NCI-H774 (cell line): ENCODE measurements around the gene KHSRP.

ENCODE experiments used
- DNase-seq: peaks from one replicate; lab custom pipeline; 2025; lab: John Stamatoyannopoulos, UW

The KHSRP gene

DNA sequence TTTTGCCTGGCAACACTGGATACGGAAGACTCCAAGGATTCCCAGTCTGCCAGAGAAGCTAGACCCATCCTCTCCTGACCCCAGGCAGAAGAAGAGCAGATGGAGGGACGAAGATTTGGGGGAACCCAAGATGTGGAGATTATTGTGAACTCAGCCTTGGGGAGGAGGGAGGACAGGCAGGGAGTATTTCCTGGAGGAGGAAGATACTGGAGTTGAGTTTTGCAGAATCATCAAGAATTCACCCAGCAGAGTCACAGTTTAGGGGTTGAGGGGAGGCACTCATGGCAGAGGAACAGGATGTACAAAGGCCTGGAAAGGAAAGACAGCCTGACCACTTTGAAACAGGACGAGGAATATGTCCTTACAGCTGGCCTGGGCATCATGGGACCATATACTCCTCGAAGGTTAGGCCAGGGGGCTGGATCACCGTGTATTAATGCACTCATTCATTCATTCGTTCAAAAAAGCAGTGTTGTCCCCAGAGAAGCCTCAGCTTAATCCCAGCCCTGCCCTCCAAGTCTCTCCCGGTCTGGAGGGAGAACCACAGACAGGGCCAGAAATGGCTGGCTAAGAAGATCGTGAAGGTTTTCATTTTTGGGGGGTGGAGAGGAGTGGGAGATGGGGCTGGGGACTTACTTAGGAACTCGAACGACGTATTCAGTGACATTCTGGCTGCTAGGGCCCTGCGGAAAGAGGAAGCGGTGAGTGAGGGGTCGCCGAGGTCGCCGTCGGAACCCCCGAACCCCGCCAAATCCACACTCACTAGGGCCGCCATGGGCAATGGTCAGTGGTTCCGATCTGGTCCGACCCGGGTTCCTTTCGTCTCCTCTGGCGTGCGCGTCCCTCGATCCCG is 32.2 kb downstream of the KHSRP start:
- DNase-seq: no peak

DNA sequence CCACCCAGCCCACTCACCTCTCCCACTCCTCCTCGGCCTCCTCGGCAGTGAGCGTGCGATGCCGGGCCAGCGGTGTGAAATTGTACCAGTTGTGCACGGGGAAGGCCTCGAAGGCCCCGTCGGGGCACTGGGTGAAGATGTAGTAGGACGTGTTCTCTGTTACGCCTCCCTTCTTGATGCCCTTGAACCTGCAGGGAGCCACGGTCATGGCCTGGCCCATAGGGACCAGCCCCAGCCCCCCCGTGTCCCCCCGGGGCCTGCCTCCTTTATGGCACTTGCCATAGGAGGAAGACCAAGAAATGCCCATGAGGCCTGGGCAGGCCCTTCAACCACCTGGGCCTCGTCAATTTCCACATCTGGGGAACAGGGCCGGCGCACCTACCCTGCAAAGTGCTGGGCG is 37.2 kb downstream of the KHSRP start:
- DNase-seq: no peak

DNA sequence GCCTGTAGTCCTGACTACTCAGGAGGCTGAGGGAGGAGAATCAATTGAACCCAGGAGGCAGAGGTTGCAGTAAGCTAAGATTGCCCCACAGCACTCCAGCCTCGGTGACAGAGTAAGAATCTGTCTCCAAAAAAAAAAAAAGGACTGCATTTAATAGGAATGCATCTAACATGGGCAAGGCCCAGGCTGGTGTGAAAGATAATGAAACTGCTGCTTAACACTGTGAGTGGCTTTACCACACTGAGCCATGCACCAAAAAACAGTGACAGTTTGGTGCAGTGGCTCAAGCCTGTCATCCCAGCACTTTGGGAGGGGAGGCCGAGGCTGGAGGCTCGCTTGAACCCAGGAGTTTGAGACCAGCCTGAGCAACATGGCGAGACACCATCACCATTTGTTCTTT is 40.2 kb downstream of the KHSRP start:
- no peak for DNase-seq

DNA sequence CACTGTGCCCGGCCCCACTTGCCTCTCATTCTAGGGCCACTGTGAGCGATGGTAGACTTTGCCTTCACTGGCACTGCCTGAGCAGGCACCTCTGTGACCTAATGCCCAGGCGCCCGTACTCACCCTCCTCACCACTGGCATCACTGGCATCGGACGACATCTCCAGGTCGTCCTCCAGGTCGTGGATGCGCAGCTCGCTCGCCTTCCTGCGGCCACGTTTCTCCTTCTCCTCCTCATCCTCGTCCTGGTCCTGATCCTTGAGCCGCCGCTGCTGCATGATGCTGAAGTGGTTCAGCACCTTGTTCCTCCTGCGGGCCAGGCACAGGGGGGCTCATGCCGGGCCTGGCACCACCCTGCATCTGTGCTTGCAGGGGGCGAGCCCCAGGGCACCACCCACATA is 41.4 kb downstream of the KHSRP start:
- DNase-seq: no peak

DNA sequence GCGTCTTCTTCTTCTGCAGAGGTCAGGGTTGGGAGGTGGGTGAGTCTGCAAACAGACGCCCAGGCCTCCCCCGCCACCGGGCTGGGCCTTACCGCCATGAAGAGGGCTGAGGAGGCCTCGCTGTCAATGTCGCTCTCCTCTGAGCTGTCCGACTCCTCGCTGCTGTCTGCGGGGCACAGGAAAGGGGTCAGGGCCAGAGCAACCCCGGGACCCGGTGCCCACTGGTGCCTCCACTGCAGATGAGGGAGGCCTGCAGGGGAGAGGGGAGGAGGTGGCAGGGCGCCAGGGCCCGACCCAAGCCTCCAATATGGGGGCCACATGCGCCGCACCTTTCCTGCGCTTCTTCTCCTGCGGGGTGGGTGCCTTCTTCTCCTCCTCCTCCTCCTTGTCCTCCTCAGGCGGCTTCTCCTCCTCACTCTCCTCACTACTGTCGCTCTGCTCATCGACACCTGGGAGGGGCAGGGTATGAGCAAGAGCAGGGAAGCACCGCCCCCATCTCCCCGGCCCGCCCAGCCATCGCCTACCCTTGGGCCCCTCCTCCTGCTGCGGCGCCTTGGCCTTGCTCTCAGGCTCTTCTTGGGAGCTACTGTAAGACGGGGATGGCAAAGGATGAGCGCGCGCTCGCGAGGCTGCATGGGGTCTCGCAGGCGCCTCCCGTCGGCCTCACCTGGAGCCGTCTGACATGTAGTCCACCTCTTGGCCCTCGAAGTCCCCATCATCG is 43.4 kb downstream of the KHSRP start:
- DNase-seq: no peak

DNA sequence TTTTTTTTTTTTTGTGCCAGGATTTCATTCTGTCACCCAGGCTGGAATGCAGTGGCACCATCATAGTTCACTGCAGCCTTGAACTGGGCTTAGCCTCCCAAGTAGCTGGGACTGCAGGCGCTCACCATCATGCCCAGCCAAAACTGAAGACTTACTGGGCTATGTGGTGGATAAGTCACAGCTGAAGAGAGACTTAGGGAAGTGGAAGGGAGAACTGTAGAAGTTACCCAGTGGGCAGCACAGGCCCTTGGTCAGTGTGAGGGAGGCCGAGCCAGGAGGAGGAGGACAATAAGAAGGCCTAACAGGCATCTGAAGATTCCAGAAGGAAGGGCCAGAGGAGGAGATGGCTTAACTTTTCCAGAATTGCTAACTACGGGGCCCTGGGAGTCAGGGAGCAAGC is 44.9 kb downstream of the KHSRP start:
- no peak for DNase-seq

DNA sequence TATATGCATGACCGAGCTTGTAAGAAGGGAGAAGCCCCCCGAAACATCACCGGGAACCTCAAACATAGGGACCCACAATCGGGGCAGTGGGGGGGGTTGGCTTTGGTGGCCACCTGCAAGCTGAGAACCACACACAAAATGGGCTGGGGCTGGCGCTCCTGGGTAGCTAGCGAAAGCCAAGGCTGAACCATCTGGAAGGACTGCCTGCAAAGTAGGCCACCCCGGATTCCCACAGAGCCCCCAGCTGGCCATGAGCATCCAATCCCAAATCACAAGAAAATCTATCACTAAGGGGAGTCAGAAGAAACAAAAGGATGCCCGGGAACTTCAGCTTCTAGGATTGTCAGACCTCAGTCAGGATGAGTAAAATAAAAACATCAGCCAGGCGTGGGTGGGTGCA is 46.1 kb downstream of the KHSRP start:
- DNase-seq: no peak

DNA sequence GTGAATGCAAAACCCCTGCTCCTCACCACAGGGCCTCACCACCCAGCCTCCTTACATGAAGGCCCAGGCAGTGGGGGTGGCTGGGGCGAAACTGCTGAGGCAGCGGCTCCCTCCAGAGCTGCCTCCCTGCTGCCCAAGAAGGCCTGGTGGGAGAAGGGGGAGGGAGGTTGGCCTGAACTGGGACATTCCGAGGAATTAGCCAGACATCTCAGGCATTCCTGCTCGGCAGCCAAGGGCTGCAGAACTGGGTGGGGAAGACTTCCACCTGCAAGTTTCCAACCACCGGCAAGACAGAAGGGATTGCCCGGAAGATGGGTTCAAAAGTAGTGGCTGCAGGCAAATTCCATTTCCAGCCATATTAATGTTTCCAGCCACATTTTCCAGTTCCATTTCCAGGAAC is 46.6 kb downstream of the KHSRP start:
- no peak for DNase-seq

DNA sequence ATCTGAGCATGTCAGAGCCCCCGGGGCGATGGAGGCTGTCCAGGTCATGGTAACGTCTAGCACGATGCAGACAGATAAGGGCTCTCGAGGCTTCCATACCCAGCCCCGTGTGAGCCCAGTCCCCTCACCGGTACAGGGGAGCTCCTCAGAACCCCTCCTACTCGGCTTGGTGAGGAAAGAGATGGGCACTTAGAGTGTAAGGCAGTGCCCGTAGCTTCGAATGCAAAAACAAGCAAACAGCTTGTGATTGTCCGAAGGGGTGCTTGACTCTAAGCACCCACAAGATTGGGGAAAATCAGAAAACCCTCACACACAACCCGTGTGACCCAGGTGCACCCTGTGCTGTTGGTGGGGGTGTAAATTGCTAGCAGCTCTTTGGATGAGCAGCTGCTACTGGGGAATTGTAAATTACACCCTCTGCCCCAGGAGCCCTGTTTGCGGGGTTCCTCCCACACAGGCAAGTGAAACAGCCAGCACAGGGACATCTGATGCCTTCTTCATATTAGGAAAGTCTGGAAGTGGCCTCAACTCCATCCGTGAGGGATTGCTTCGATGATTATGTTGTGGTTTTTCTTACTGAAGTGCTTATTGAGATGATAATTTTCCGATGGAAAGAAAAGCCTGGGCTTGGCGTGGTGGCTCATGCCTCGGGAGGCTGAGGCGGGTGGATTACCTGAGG is 48.0 kb downstream of the KHSRP start:
- no peak for DNase-seq

DNA sequence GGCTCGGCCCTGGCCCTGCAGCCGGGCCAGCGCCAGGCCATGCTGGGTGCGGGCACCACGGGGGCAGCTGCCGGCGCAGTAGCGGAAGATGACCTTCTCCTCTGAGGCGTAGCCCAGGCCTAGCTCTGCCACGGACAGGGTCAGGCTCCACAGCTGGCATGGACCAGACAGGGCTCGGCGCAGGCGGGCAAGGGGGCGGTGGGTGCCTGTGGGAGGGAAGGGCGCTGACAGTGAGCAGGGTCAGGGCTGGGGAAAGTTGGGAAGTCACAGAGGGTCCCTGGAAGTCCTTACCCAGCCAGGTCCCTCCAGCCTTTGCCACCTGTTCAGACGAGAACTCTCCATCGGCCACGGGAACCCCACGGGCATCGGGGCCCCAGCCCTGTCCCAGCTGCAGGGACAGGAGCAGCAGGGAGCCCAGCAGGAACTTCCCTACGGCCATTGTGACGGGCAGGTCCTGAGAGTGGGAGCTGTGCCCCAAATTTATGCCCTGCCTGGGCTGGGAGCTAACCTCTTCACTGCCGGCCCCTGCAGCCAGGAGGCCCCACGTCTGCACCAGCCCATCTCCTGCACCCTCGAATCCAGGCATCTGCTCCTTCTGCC is 49.1 kb downstream of the KHSRP start, which contains the start of gene PSPN:
Gene PSPN, minus strand, starts transcription at position 523 of the 600 bp plus-strand sequence. Its CDS starts 84 bp downstream, at position 439.
- no peak for DNase-seq

DNA sequence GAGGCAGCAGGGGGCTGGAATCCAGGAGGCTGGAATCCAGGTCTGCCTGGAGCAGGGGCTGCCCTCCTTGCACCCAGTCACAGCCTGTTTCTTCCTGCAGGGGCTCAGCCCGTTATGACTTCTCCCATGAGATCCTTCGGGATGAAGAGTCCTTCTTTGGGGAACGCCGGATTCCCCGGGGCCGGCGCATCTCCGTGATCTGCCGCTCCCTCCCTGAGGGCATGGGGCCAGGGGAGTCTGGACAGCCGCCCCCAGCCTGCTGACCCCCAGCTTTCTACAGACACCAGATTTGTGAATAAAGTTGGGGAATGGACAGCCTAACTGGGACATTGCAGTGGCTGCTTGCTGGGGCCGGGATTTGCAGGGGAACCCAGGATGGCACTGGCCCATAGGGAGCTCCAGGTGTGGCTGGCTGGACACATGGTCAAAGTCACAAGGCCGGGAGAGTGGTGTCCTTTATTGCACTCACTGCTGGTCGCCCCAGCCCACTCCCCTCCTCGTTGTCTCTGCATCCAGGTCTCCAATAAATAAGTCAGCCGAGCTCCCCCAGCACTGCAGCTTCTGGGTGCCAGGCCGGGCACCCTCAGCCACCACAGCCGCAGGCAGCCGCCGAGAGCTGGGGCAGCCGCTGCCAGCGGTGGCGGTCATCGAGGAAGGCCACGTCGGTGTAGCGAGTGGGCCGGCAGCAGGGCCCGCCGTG is 49.8 kb downstream of the KHSRP start:
- DNase-seq: no peak

DNA sequence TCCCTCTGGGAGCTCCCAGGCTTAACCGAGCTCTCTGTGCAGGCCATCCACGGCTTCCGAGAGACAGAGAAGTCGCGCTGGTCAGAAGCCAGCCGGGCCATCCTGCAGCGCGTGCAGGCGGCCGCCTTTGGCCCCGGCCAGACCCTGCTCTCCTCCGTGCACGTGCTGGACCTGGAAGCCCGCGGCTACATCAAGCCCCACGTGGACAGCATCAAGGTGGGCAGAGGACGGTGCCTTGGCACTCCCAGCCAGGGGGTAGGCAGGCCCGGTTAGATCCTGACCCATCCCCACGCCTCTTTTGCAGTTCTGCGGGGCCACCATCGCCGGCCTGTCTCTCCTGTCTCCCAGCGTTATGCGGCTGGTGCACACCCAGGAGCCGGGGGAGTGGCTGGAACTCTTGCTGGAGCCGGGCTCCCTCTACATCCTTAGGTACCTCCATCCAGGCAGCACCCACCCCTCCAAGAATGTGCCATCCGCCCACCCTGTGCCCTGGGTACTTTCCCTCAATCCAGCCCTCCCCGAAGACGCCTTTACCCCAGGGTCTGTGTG is 50.4 kb downstream of the KHSRP start:
- no peak for DNase-seq

DNA sequence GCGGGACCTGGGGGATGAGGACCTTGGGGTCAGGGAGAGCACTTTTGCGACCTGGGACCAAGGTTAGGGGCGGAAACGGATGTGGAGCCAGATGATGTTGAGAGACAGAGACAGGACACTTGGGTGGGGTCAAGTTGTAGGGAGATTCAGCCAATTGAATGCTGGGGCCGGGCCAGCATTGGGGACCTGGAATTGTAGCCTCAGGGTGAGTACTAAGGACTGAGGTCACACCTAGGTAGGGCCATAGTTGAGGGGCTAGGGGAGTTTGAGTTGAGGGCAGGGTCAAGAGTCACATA is 50.9 kb downstream of the KHSRP start:
- no peak for DNase-seq

DNA sequence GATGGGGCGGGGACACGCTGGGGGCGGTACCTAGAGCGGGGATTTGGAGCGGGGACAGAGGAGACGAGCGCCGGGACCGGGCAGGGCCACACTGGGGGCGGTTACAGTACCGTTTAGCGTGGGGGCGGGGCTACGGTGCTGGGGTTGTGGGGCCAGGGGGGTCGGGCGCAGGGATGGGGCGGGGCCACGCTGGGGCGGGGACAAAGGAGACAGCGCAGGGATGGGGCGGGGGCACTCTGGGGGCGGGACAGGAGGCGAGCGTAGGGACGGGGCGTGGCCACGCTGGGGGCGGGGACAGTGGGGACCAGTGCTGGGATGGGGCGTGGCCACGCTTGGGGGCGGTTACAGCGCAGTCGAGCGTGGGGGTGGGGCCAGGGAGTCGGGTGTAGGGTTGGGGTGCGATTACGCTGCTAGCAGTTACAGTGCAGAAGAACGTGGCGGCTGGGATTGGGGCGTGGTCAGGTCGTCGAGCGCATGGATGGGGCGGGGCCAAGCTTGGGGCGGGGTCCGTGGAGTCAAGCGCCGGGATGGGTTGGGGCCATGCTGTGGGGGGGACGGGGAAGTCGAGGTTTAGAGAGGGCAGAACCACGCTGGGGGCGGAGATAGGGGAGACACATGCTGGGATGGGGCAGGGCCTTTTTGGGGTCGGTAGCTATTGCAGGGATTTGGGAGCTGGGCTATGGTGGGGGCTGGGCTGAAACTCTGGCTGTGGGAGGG is 51.4 kb downstream of the KHSRP start:
- DNase-seq: peak; percentile 96

DNA sequence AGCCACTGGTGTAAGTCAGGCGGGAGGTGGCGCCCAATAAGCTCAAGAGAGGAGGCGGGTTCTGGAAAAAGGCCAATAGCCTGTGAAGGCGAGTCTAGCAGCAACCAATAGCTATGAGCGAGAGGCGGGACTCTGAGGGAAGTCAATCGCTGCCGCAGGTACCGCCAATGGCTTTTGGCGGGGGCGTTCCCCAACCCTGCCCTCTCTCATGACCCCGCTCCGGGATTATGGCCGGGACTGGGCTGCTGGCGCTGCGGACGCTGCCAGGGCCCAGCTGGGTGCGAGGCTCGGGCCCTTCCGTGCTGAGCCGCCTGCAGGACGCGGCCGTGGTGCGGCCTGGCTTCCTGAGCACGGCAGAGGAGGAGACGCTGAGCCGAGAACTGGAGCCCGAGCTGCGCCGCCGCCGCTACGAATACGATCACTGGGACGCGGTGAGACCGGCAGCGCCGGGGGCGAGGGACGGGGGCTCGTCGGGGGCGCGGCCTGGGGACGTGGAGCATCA is 52.0 kb downstream of the KHSRP start, which contains the start of gene ALKBH7:
Gene ALKBH7, plus strand, starts transcription at position 201 of the 502 bp plus-strand sequence. Its CDS starts 27 bp downstream, at position 228.
- DNase-seq: peak; percentile 99

DNA sequence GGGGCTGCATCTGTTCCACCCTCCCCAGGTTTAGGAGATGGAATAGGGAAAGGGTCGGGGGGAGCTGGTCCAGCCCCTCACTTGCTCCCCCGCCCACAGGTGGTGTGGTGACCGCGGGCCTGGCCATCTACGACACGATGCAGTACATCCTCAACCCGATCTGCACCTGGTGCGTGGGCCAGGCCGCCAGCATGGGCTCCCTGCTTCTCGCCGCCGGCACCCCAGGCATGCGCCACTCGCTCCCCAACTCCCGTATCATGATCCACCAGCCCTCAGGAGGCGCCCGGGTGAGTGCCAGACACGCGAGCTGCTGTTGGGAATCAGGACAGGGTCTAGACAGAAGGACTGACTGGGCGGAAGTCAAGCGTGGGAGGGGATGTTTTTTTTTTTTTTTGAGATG is 60.3 kb downstream of the KHSRP start:
- no peak for DNase-seq
